GM23338 (cell line): ENCODE results near the gene NAXE.

Experiments
- CREB1 ChIP-seq: fragments of 250-450 bp; sonication (Bioruptor Pico); IDR thresholded peaks from 2 replicates; pipeline ENCODE4 v1.5.0; 2020; ENCODE audit warnings: low read depth, mild to moderate bottlenecking, moderate library complexity
- CTCF ChIP-seq, 2 experiments: fragments of 200-600 bp in 1 of 2; sonication (generic) in 1 of 2; conservative IDR thresholded peaks; 2 replicates each; pipeline versions ENCODE4 v1.5.1 to v1.6.1; 2016 to 2017; ENCODE audit warnings: antibody characterized with exemption in 2 of 2, low read depth in 2 of 2, mild to moderate bottlenecking in 2 of 2, moderate library complexity in 1 of 2
- EZH2 ChIP-seq: fragments of 200-600 bp; sonication (generic); IDR thresholded peaks from one replicate; pipeline ENCODE4 v1.8.0; 2017; ENCODE audit warnings: antibody characterized with exemption, mild to moderate bottlenecking, low read depth; ENCODE audit not compliant: unreplicated experiment
- NANOG ChIP-seq: IDR thresholded peaks from 2 replicates; pipeline ENCODE4 v1.6.1; 2016; ENCODE audit warnings: antibody characterized with exemption, borderline replicate concordance
- POLR2AphosphoS5 ChIP-seq: IDR thresholded peaks from 2 replicates; pipeline ENCODE4 v1.6.1; 2016; ENCODE audit warnings: antibody characterized with exemption, low read depth
- REST ChIP-seq: IDR thresholded peaks from one replicate; pipeline ENCODE4 v1.6.1; 2018; ENCODE audit warnings: antibody characterized with exemption; ENCODE audit not compliant: unreplicated experiment
- ZNF331 ChIP-seq: fragments of 250-450 bp; sonication (Bioruptor Pico); IDR thresholded peaks from 2 replicates; pipeline ENCODE4 v1.5.0; 2020; ENCODE audit warnings: low read depth, mild to moderate bottlenecking, moderate library complexity

GRCh38 chr1:156595016-156595415 lies 3.4 kb downstream of the NAXE start:
- TF ChIP-seq CTCF (conservative IDR thresholded peaks at IDR 0.05; ENCODE audit: low read depth in 2 of 2) (no peak), EZH2 (no peak), POLR2AphosphoS5 (no peak), NANOG (no peak), CREB1 (CRISPR knock-in tag) (no peak), REST (no peak), ZNF331 (CRISPR knock-in tag) (no peak)
